GM12878 (cell line): Measurements from ENCODE around the gene HOXD9. TPM values are rescaled to one million over a fixed set of nuclear protein-coding genes. Genes with fewer than 3 reads are reported as not detected.

Experiments
- ATAC-seq: fragments of 200-7000 bp; cut with Tn5 transposase; 3 replicates; pipeline ENCODE4 v1.9.1; 2020; ENCODE audit warnings: mild to moderate bottlenecking, moderate library complexity
- BruUV-seq: library from RNA; stranded (reverse); fragments of 400-500 nt; replicated peaks from 2 replicates; lab custom pipeline; 2021; lab: Mats Ljungman, UMichigan
- CTCF ChIA-PET: fragments of 300-600 bp; sonication (Branson Sonifier 250); formaldehyde crosslinking; extraction: SDS; loops from one replicate; lab custom pipeline; 2021; ENCODE audit warnings: inconsistent platforms; lab: Yijun Ruan, JAX
- POLR2A ChIA-PET: fragments of 350-600 bp; formaldehyde crosslinking; extraction: SDS; loops from one replicate; lab custom pipeline; 2021; ENCODE audit warnings: inconsistent platforms; lab: Charles Lee
- RAD21 ChIA-PET: fragments of 300-600 bp; sonication (Branson Sonifier 250); formaldehyde crosslinking; loops from one replicate; lab custom pipeline; 2023; ENCODE audit warnings: antibody characterized with exemption; ENCODE audit not compliant: unreplicated experiment; lab: Charles Lee
- SMC1A ChIA-PET: fragments of 300-600 bp; sonication (Branson Sonifier 250); formaldehyde crosslinking; loops from one replicate; lab custom pipeline; 2023; ENCODE audit not compliant: unreplicated experiment, uncharacterized antibody; lab: Charles Lee
- DNase-seq: peaks from one replicate; pipeline ENCODE4 v3.0.0-alpha.2; 2011; ENCODE audit warnings: low read depth, low spot score
- FAIRE-seq: peaks from 3 replicates; lab custom pipeline; 2011; peaks lifted over from hg19 to GRCh38; lab: Jason Lieb, UNC
- H2AFZ ChIP-seq: 2 replicates; pipeline ENCODE4 v1.6.0; 2011; ENCODE audit warnings: low read depth, low read length, control low read depth; ENCODE audit not compliant: control insufficient read depth
- H3K27ac ChIP-seq: 2 replicates; pipeline ENCODE4 v1.5.1; 2011; ENCODE audit warnings: control low read depth; ENCODE audit not compliant: control insufficient read depth, insufficient read depth
- H3K27me3 ChIP-seq, 2 experiments: replicated peaks in 1 of 2; 2 replicates each; pipeline versions ENCODE4 v1.6.0 to v1.6.1; 2011; ENCODE audit warnings: low read length in 1 of 2; ENCODE audit not compliant: control insufficient read depth in 2 of 2, insufficient read depth in 2 of 2
- H3K36me3 ChIP-seq, 2 experiments: 2 replicates each; pipeline ENCODE4 v1.5.1; 2011; ENCODE audit warnings: low read length in 1 of 2; ENCODE audit not compliant: control insufficient read depth in 2 of 2, insufficient read depth in 2 of 2
- H3K4me1 ChIP-seq: 2 replicates; pipeline ENCODE4 v1.6.1; 2011; ENCODE audit warnings: mild to moderate bottlenecking, low read length, moderate library complexity, mixed read lengths; ENCODE audit not compliant: control insufficient read depth, insufficient read depth
- H3K4me2 ChIP-seq: 2 replicates; pipeline ENCODE4 v1.6.0; 2011; ENCODE audit warnings: control low read depth; ENCODE audit not compliant: control insufficient read depth, insufficient read depth
- H3K4me3 ChIP-seq: fragments of 200-600 bp; sonication (generic); 2 replicates; pipeline ENCODE4 v1.5.1; 2016
- H3K79me2 ChIP-seq: 2 replicates; pipeline ENCODE4 v1.6.0; 2011; ENCODE audit warnings: low read length; ENCODE audit not compliant: control insufficient read depth, insufficient read depth
- H3K9ac ChIP-seq: 2 replicates; pipeline ENCODE4 v1.8.0; 2011; ENCODE audit warnings: low read length, control low read depth, mixed read lengths; ENCODE audit not compliant: control insufficient read depth, insufficient read depth
- H3K9me3 ChIP-seq: replicated peaks from 3 replicates; pipeline ENCODE4 v1.5.1; 2011; ENCODE audit warnings: mild to moderate bottlenecking, low read length; ENCODE audit not compliant: control insufficient read depth, insufficient read depth
- H4K20me1 ChIP-seq: 2 replicates; pipeline ENCODE4 v1.6.0; 2011; ENCODE audit not compliant: control insufficient read depth, insufficient read depth
- BCL11A ChIP-seq: IDR thresholded peaks from 2 replicates; pipeline ENCODE4 v1.6.1; 2011; ENCODE audit warnings: low read depth, low read length
- CBFB ChIP-seq: IDR thresholded peaks from 2 replicates; pipeline ENCODE4 v1.6.1; 2016; ENCODE audit warnings: antibody characterized with exemption, low read depth
- DPF2 ChIP-seq: fragments of 450-650 bp; IDR thresholded peaks from 2 replicates; pipeline ENCODE4 v1.6.1; 2017; ENCODE audit warnings: mild to moderate bottlenecking
- FOS ChIP-seq: IDR thresholded peaks from 3 replicates; pipeline ENCODE4 v1.6.1; 2011; ENCODE audit warnings: borderline replicate concordance; ENCODE audit not compliant: insufficient read length; ENCODE audit errors: extremely low read depth
- KLF5 ChIP-seq: fragments of 450-650 bp; IDR thresholded peaks from 2 replicates; pipeline ENCODE4 v1.6.1; 2014; ENCODE audit warnings: mild to moderate bottlenecking; ENCODE audit not compliant: partially characterized antibody
- NR2F1 ChIP-seq: fragments of 450-650 bp; conservative IDR thresholded peaks from 2 replicates; pipeline ENCODE4 v1.6.1; 2017; ENCODE audit warnings: mild to moderate bottlenecking
- POLR2AphosphoS2 ChIP-seq: IDR thresholded peaks from 2 replicates; pipeline ENCODE4 v1.6.1; 2011; ENCODE audit warnings: low read depth, mild to moderate bottlenecking, low read length, improper control_type of control experiment, moderate library complexity
- STAT1 ChIP-seq: fragments of 450-650 bp; conservative IDR thresholded peaks from 2 replicates; pipeline ENCODE4 v1.6.1; 2014; ENCODE audit warnings: antibody characterized with exemption, mild to moderate bottlenecking
- SUPT20H ChIP-seq: IDR thresholded peaks from 2 replicates; pipeline ENCODE4 v1.6.1; 2011; ENCODE audit warnings: low read depth, mild to moderate bottlenecking, low read length, moderate library complexity, borderline replicate concordance; ENCODE audit not compliant: control insufficient read depth
- TAF1 ChIP-seq: IDR thresholded peaks from 2 replicates; pipeline ENCODE4 v1.6.1; 2011; ENCODE audit warnings: mild to moderate bottlenecking, low read depth, low read length, borderline replicate concordance
- WGBS: methylation state at CpG from one replicate; pipeline ENCODE4 v1.1.6; 2016; ENCODE audit warnings: low lambda C conversion rate; ENCODE audit not compliant: insufficient replicate concordance, insufficient coverage; ENCODE audit errors: missing lambda C conversion rate; 5-methylcytosine and 5-hydroxymethylcytosine counted together
- in situ Hi-C: fragments of 300-500 bp; cut with MboI; formaldehyde crosslinking; loops from 9 replicates; pipeline ENCODE4 v1.14.3; 2018; ENCODE audit warnings: mixed read lengths
- intact Hi-C: fragments of 100-400 bp; cut with micrococcal nuclease; formaldehyde crosslinking; loops from one replicate; pipeline ENCODE4 v1.14.2; 2022; ENCODE audit not compliant: unreplicated experiment
- polyA plus RNA-seq, 11 experiments: library from polyadenylated mRNA; depleted of rRNA in 4 of 11; unstranded in 6 of 11; stranded (reverse) in 5 of 11; fragments of >200 nt; fragmentation: Nextera tagmentation in 4 of 11; fragmentation: Illumina TruSeq in 1 of 11; extraction: Ambion mirVana in 4 of 11; extraction: Trizol in 1 of 11; gene quantifications; 1 replicate in 1 of 11; 2 replicates in 10 of 11; pipeline versions ENCODE4 v1.2.1 to v1.2.3, GENCODE V29; 2011 to 2016; ENCODE audit warnings: inconsistent platforms in 2 of 11, missing spikeins in 2 of 11, low read depth in 1 of 11
- total RNA-seq, 4 experiments: library from RNA; depleted of rRNA in 3 of 4; stranded (reverse); fragments of >200 nt in 3 of 4; fragmentation: Illumina TruSeq in 1 of 4; extraction: Trizol in 1 of 4; gene quantifications; 2 replicates each; pipeline versions ENCODE4 v1.2.1 to v1.2.3, GENCODE V29; 2013 to 2021
- TF ChIP-seq, protein P1 (sequence below): fragments of 450-650 bp; IDR thresholded peaks from 2 replicates; pipeline ENCODE4 v1.6.1; 2018; ENCODE audit warnings: mild to moderate bottlenecking, low read depth, moderate library complexity; ENCODE audit not compliant: partially characterized antibody
- TF ChIP-seq, protein P2 (sequence below): IDR thresholded peaks from 2 replicates; pipeline ENCODE4 v1.6.1; 2012; ENCODE audit warnings: low read depth, low read length, improper control_type of control experiment
- TF ChIP-seq, protein P3 (sequence below): IDR thresholded peaks from 2 replicates; pipeline ENCODE4 v1.6.1; 2011; ENCODE audit warnings: low read depth, low read length, improper control_type of control experiment, borderline replicate concordance

HOXD9 gene
- total and polyA plus RNA-seq, 10 of the 15 experiments (the other 5 are each of a cell fraction or from before 2014, with no cell fraction given), result not detected

DNA sequence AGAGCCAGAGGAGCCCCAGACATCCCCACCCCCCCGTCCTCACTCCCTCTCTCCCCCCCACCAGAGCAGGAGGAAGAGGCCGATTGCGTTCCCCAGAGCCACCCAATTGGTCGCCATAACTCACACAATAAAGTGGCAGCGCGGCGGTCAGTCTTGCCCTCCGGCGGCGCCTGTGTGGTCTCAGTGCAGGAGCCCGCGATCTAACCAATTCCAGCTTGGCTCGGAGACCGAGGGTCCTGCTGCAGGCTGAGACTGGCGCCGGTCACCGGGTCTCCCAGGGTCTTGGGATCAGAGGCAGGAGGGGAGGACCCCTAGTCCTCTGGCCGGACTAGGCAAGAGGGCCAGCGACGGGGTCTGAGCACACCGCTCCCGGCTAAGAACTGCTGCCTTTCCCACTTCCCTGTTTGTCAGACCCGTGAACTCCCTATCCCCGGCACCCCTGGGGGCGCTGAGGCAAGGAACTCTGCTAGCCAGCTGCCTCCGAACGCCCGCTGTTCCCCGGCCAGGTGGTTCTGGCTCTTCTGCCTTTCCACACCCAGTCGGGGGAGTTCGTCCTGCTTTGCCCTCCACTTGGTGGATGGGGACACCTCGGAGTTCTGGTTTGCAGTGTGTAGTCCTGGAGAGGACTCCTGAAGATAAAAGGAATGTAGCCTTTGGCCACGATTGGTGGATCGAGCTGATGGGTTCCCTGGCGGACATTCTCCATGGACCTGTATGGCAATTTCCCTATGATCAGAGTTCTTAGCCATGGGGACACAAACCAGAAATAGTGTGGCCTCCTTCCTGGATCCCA lies 24.0 kb upstream of the HOXD9 start:
- H3K79me2 ChIP-seq, result no peaks in the 10 kb centered on the region
- SMC1A ChIA-PET, result interaction anchor here (0.8 to 4.7 kb wide), 2 partner anchors 409 to 416 kb away, joined by 3 to 56 read pairs; no protein-coding TSS in a partner anchor
- ATAC-seq (no peak), DNase-seq (no peak), FAIRE-seq (no peak)
- TF ChIP-seq STAT1, result no peak
- no peak for TF ChIP-seq FOS
- no peak for TF ChIP-seq CBFB
- no peak for TF ChIP-seq DPF2
- TF ChIP-seq, protein P1, sequence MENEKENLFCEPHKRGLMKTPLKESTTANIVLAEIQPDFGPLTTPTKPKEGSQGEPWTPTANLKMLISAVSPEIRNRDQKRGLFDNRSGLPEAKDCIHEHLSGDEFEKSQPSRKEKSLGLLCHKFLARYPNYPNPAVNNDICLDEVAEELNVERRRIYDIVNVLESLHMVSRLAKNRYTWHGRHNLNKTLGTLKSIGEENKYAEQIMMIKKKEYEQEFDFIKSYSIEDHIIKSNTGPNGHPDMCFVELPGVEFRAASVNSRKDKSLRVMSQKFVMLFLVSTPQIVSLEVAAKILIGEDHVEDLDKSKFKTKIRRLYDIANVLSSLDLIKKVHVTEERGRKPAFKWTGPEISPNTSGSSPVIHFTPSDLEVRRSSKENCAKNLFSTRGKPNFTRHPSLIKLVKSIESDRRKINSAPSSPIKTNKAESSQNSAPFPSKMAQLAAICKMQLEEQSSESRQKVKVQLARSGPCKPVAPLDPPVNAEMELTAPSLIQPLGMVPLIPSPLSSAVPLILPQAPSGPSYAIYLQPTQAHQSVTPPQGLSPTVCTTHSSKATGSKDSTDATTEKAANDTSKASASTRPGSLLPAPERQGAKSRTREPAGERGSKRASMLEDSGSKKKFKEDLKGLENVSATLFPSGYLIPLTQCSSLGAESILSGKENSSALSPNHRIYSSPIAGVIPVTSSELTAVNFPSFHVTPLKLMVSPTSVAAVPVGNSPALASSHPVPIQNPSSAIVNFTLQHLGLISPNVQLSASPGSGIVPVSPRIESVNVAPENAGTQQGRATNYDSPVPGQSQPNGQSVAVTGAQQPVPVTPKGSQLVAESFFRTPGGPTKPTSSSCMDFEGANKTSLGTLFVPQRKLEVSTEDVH, result no peak
- no peak for TF ChIP-seq NR2F1
- TF ChIP-seq SUPT20H, result no peak
- TF ChIP-seq BCL11A, result no peak
- TF ChIP-seq POLR2AphosphoS2, result no peak
- TF ChIP-seq KLF5, result no peak
- TF ChIP-seq TAF1, result no peak
- TF ChIP-seq, protein P2, sequence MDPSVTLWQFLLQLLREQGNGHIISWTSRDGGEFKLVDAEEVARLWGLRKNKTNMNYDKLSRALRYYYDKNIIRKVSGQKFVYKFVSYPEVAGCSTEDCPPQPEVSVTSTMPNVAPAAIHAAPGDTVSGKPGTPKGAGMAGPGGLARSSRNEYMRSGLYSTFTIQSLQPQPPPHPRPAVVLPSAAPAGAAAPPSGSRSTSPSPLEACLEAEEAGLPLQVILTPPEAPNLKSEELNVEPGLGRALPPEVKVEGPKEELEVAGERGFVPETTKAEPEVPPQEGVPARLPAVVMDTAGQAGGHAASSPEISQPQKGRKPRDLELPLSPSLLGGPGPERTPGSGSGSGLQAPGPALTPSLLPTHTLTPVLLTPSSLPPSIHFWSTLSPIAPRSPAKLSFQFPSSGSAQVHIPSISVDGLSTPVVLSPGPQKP, result no peak
- TF ChIP-seq, protein P3, sequence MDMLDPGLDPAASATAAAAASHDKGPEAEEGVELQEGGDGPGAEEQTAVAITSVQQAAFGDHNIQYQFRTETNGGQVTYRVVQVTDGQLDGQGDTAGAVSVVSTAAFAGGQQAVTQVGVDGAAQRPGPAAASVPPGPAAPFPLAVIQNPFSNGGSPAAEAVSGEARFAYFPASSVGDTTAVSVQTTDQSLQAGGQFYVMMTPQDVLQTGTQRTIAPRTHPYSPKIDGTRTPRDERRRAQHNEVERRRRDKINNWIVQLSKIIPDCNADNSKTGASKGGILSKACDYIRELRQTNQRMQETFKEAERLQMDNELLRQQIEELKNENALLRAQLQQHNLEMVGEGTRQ, result no peak
- H3K27ac ChIP-seq, result no peak overlapping the region
- H4K20me1 ChIP-seq, result no peaks in the 10 kb centered on the region
- no peaks in the 10 kb centered on the region; the same call in 2 of the 3 replicates for H3K9me3 ChIP-seq
- CTCF ChIA-PET, result interaction anchor here (0.8 to 3.7 kb wide), 8 partner anchors 12 to 847 kb away, joined by 3 to 83 read pairs (median 6); no protein-coding TSS in a partner anchor
- no peaks in the 10 kb centered on the region for H3K36me3 ChIP-seq
- H3K9ac ChIP-seq, result no peak overlapping the region
- 22% methylated on average over 35 of the region's 35 CpGs for WGBS
- H3K4me2 ChIP-seq, result no peak overlapping the region
- RAD21 ChIA-PET, result interaction anchor here (0.7 to 3.0 kb wide), 4 partner anchors 409 to 847 kb away, joined by 3 to 50 read pairs (median 6); no protein-coding TSS in a partner anchor
- in situ Hi-C loops (loop anchor here (5.0 kb wide), 2 partner anchors 411 to 731 kb away; no protein-coding TSS in a partner anchor), intact Hi-C loops (no loop called here)
- peaks cover 3% of the 10 kb centered on the region; the same call in 1 of the 2 replicates for H3K4me1 ChIP-seq
- H3K4me3 ChIP-seq, result no peak overlapping the region
- BruUV-seq, result no TSS peak
- peaks cover 12 to 32% of the 10 kb centered on the region in 2 experiments for H3K27me3 ChIP-seq
- POLR2A ChIA-PET, result no interaction called here
- H2AFZ ChIP-seq, result no peak overlapping the region
